Liver (tissue), 9 donors: ENCODE results near the gene DIS3L2. TPM values are rescaled to one million over a fixed set of nuclear protein-coding genes. Genes with fewer than 3 reads are reported as not detected.

ENCODE experiments used
- DNase-seq: peaks from one replicate; pipeline ENCODE4 v3.0.0-alpha.2; 2017; ENCODE audit warnings: low spot score
- H3K27ac ChIP-seq, 2 donors: one replicate each; pipeline ENCODE4 v1.7.0; 2013; ENCODE audit warnings: inconsistent platforms in 2 of 2, low read length in 2 of 2, control low read depth in 1 of 2, low read depth in 1 of 2, mild to moderate bottlenecking in 1 of 2
- H3K27me3 ChIP-seq, 4 donors: one replicate each; pipeline versions ENCODE4 v1.6.1 to v1.7.0; 2013; ENCODE audit warnings: low read length in 3 of 4, inconsistent platforms in 1 of 4, mild to moderate bottlenecking in 1 of 4, moderate library complexity in 1 of 4; ENCODE audit not compliant: control insufficient read depth in 4 of 4, insufficient read depth in 4 of 4
- H3K36me3 ChIP-seq, 4 donors: one replicate each; pipeline versions ENCODE4 v1.6.1 to v1.7.0; 2013; ENCODE audit warnings: low read length in 3 of 4, mild to moderate bottlenecking in 3 of 4, low read depth in 1 of 4, moderate library complexity in 1 of 4; ENCODE audit not compliant: control insufficient read depth in 4 of 4, insufficient read depth in 3 of 4
- H3K4me1 ChIP-seq, 4 donors: one replicate each; pipeline versions ENCODE4 v1.6.1 to v1.7.0; 2013; ENCODE audit warnings: low read length in 3 of 4, mild to moderate bottlenecking in 3 of 4, moderate library complexity in 1 of 4; ENCODE audit not compliant: control insufficient read depth in 4 of 4, insufficient read depth in 4 of 4
- H3K4me3 ChIP-seq, 3 donors: one replicate each; pipeline versions ENCODE4 v1.6.1 to v1.7.0; 2013; ENCODE audit warnings: low read length in 3 of 3, control low read depth in 1 of 3, low read depth in 1 of 3, mild to moderate bottlenecking in 1 of 3
- H3K9ac ChIP-seq, 2 donors: one replicate each; pipeline ENCODE4 v1.7.0; 2013; ENCODE audit warnings: low read length in 2 of 2, mild to moderate bottlenecking in 2 of 2, moderate library complexity in 2 of 2, control low read depth in 1 of 2, low read depth in 1 of 2
- H3K9me3 ChIP-seq, 4 donors: one replicate each; pipeline versions ENCODE4 v1.6.1 to v1.7.0; 2013; ENCODE audit warnings: low read length in 3 of 4; ENCODE audit not compliant: control insufficient read depth in 4 of 4
- ATF3 ChIP-seq: IDR thresholded peaks from 2 replicates; pipeline ENCODE4 v1.6.1; 2016; ENCODE audit warnings: antibody characterized with exemption
- CTCF ChIP-seq: fragments of 150-350 bp; IDR thresholded peaks from 2 replicates; pipeline ENCODE4 v1.5.1; 2017; ENCODE audit warnings: improper control_type of control experiment, low read depth, low read length; ENCODE audit not compliant: missing input control
- EGR1 ChIP-seq, 2 donors: IDR thresholded peaks; 2 replicates each; pipeline ENCODE4 v1.6.1; 2016 to 2018; ENCODE audit warnings: antibody characterized with exemption in 2 of 2, low read depth in 2 of 2
- FOXA1 ChIP-seq: IDR thresholded peaks from 2 replicates; pipeline ENCODE4 v1.6.1; 2016; ENCODE audit warnings: antibody characterized with exemption
- FOXA2 ChIP-seq: IDR thresholded peaks from 2 replicates; pipeline ENCODE4 v1.6.1; 2016; ENCODE audit warnings: antibody characterized with exemption
- GABPA ChIP-seq, 2 donors: IDR thresholded peaks in 1 of 2; conservative IDR thresholded peaks in 1 of 2; 2 replicates each; pipeline ENCODE4 v1.6.1; 2016; ENCODE audit warnings: antibody characterized with exemption in 2 of 2, mild to moderate bottlenecking in 1 of 2, moderate library complexity in 1 of 2
- HNF4A ChIP-seq, 2 donors: conservative IDR thresholded peaks; 2 replicates each; pipeline ENCODE4 v1.6.1; 2016; ENCODE audit warnings: antibody characterized with exemption in 2 of 2, mild to moderate bottlenecking in 2 of 2
- HNF4G ChIP-seq: IDR thresholded peaks from 2 replicates; pipeline ENCODE4 v1.6.1; 2016; ENCODE audit warnings: antibody characterized with exemption
- JUND ChIP-seq, 2 donors: IDR thresholded peaks; 2 replicates each; pipeline ENCODE4 v1.6.1; 2016; ENCODE audit warnings: antibody characterized with exemption in 2 of 2
- MAX ChIP-seq: IDR thresholded peaks from 2 replicates; pipeline ENCODE4 v1.6.1; 2016; ENCODE audit warnings: antibody characterized with exemption
- RAD21 ChIP-seq, 2 donors: IDR thresholded peaks; 2 replicates each; pipeline ENCODE4 v1.6.1; 2016; ENCODE audit warnings: antibody characterized with exemption in 2 of 2, mild to moderate bottlenecking in 2 of 2
- REST ChIP-seq: IDR thresholded peaks from 2 replicates; pipeline ENCODE4 v1.6.1; 2016; ENCODE audit warnings: antibody characterized with exemption, mild to moderate bottlenecking
- RXRA ChIP-seq, 2 donors: IDR thresholded peaks; 2 replicates each; pipeline ENCODE4 v1.6.1; 2017 to 2018; ENCODE audit warnings: antibody characterized with exemption in 2 of 2, mild to moderate bottlenecking in 1 of 2
- SP1 ChIP-seq: IDR thresholded peaks from 2 replicates; pipeline ENCODE4 v1.6.1; 2018; ENCODE audit warnings: antibody characterized with exemption, mild to moderate bottlenecking
- TAF1 ChIP-seq: conservative IDR thresholded peaks from 2 replicates; pipeline ENCODE4 v1.6.1; 2016; ENCODE audit warnings: antibody characterized with exemption, mild to moderate bottlenecking
- YY1 ChIP-seq: IDR thresholded peaks from 2 replicates; pipeline ENCODE4 v1.6.1; 2016; ENCODE audit warnings: antibody characterized with exemption, mild to moderate bottlenecking
- ZBTB33 ChIP-seq: IDR thresholded peaks from 2 replicates; pipeline ENCODE4 v1.6.1; 2016; ENCODE audit warnings: antibody characterized with exemption
- WGBS: extraction: QIAGEN DNeasy Blood & Tissue Kit; methylation state at CpG from one replicate; pipeline ENCODE4 v1.1.7; 2013; 5-methylcytosine and 5-hydroxymethylcytosine counted together
- polyA plus RNA-seq, 2 donors: library from polyadenylated mRNA; stranded (reverse) in 1 of 2; unstranded in 1 of 2; fragments of 200-250 nt in 1 of 2; fragments of >200 nt in 1 of 2; fragmentation: Nextera tagmentation in 1 of 2; extraction: Ambion mirVana in 1 of 2; gene quantifications; one replicate each; pipeline versions ENCODE4 v1.2.1 to v1.2.3, GENCODE V29; 2013 to 2015
- total RNA-seq, 2 donors: library from RNA; depleted of rRNA; stranded (reverse); fragments of >200 nt; gene quantifications; one replicate each; pipeline ENCODE4 v1.2.3, GENCODE V29; 2014
- donor health status: healthy.
- donor health status: healthy.
- donor health status: healthy.
- donor health status: healthy.
- donor health status: healthy.

Gene DIS3L2
- total and polyA plus RNA-seq, 4 donors, result 5.7 to 21.5 (median 8.8) TPM

- Histone ChIP-seq H3K4me3 (no peak overlapping the region), H3K27ac (no peak overlapping the region), H3K9me3 (no peaks in the 10 kb centered on the region), H3K36me3 (peaks cover 0 to 4% (median 0%) of the 10 kb centered on the region in 4 donors), H3K4me1 (no peaks in the 10 kb centered on the region), H3K9ac (no peak overlapping the region), H3K27me3 (no peaks in the 10 kb centered on the region)
- DNase-seq, result no peak
- no peak for TF ChIP-seq ZBTB33
- TF ChIP-seq RAD21 (IDR thresholded peaks at IDR 0.05), result no peak
- TF ChIP-seq MAX, result no peak
- no peak for TF ChIP-seq CTCF
- WGBS, result 96% methylated on average over 14 of the region's 14 CpGs
These were observed 367.3 kb downstream of the DIS3L2 start for GRCh38 chr2:232328516-232329460.

- 98% methylated on average over 15 of the region's 15 CpGs for WGBS
- no peaks in the 10 kb centered on the region for H3K4me1 ChIP-seq
- H3K27ac ChIP-seq, result no peak overlapping the region
- no peak for DNase-seq
- H3K36me3 ChIP-seq, result peaks cover 0 to 4% (median under 1%) of the 10 kb centered on the region in 4 donors
- no peaks in the 10 kb centered on the region for H3K27me3 ChIP-seq
- TF ChIP-seq CTCF, result no peak
- TF ChIP-seq TAF1, result no peak
- no peak for TF ChIP-seq ATF3
- TF ChIP-seq FOXA2, result no peak
- no peak for TF ChIP-seq SP1
- TF ChIP-seq ZBTB33, result no peak
- TF ChIP-seq HNF4G, result no peak
- no peak for TF ChIP-seq EGR1 (IDR thresholded peaks at IDR 0.05; ENCODE audit: low read depth in 2 of 2)
- TF ChIP-seq FOXA1, result no peak
- TF ChIP-seq RAD21 (IDR thresholded peaks at IDR 0.05), result no peak
- TF ChIP-seq JUND (IDR thresholded peaks at IDR 0.05), result no peak
- no peak for TF ChIP-seq GABPA (IDR thresholded peaks at IDR 0.05 in 1 of 2, conservative IDR thresholded peaks at IDR 0.05 in 1 of 2)
- TF ChIP-seq MAX, result no peak
- no peak for TF ChIP-seq YY1
- no peak for TF ChIP-seq REST
- TF ChIP-seq HNF4A (conservative IDR thresholded peaks at IDR 0.05), result no peak
- TF ChIP-seq RXRA (IDR thresholded peaks at IDR 0.05), result no peak
- H3K4me3 ChIP-seq, result no peak overlapping the region
- H3K9me3 ChIP-seq, result no peaks in the 10 kb centered on the region
- no peak overlapping the region for H3K9ac ChIP-seq
These were observed 368.2 kb downstream of the DIS3L2 start for GRCh38 chr2:232329716-232330067.
